ENCODE results near the gene HS1BP3.

HS1BP3 gene

GRCh38 chr2:20650877-20651730, at the start of gene HS1BP3:
TSS of gene HS1BP3 (minus strand) at chr2:20651098. CDS start at chr2:20651063, 35 bp downstream.
- peak; percentile 67 for DNase-seq

- DNase-seq = peak; percentile 33
Measured at GRCh38 chr2:20698916-20699613, 48.2 kb upstream of the HS1BP3 start.

GRCh38 chr2:20697322-20697934, 46.5 kb upstream of the HS1BP3 start:
- no peak for DNase-seq

- no peak for DNase-seq
Measured at GRCh38 chr2:20696366-20696765, 45.5 kb upstream of the HS1BP3 start.

GRCh38 chr2:20693317-20693716, 42.4 kb upstream of the HS1BP3 start:
- DNase-seq = no peak

- no peak for DNase-seq
Measured at GRCh38 chr2:20692081-20692480, 41.2 kb upstream of the HS1BP3 start.

- DNase-seq = no peak
Measured at GRCh38 chr2:20691076-20691734, 40.3 kb upstream of the HS1BP3 start.

GRCh38 chr2:20689428-20690264, 38.7 kb upstream of the HS1BP3 start:
- no peak for DNase-seq

GRCh38 chr2:20687260-20687832, 36.4 kb upstream of the HS1BP3 start:
- no peak for DNase-seq

- no peak for DNase-seq
Measured at GRCh38 chr2:20684581-20685063, 33.7 kb upstream of the HS1BP3 start.

- no peak for DNase-seq
Measured at GRCh38 chr2:20682167-20682920, 31.4 kb upstream of the HS1BP3 start.

- DNase-seq = no peak
Measured at GRCh38 chr2:20680744-20681375, 30.0 kb upstream of the HS1BP3 start.

GRCh38 chr2:20678780-20679179, 27.9 kb upstream of the HS1BP3 start:
- no peak for DNase-seq

GRCh38 chr2:20678086-20678395, 27.1 kb upstream of the HS1BP3 start:
- DNase-seq = no peak

GRCh38 chr2:20677301-20678085, 26.6 kb upstream of the HS1BP3 start:
- DNase-seq = no peak

- no peak for DNase-seq
Measured at GRCh38 chr2:20676353-20677215, 25.7 kb upstream of the HS1BP3 start.

- no peak for DNase-seq
Measured at GRCh38 chr2:20675701-20676352, 24.9 kb upstream of the HS1BP3 start.

- no peak for DNase-seq
Measured at GRCh38 chr2:20674974-20675679, 24.2 kb upstream of the HS1BP3 start.

All from GF-D8 (cell line).